Measurements from ENCODE around the gene MFF.

DNA sequence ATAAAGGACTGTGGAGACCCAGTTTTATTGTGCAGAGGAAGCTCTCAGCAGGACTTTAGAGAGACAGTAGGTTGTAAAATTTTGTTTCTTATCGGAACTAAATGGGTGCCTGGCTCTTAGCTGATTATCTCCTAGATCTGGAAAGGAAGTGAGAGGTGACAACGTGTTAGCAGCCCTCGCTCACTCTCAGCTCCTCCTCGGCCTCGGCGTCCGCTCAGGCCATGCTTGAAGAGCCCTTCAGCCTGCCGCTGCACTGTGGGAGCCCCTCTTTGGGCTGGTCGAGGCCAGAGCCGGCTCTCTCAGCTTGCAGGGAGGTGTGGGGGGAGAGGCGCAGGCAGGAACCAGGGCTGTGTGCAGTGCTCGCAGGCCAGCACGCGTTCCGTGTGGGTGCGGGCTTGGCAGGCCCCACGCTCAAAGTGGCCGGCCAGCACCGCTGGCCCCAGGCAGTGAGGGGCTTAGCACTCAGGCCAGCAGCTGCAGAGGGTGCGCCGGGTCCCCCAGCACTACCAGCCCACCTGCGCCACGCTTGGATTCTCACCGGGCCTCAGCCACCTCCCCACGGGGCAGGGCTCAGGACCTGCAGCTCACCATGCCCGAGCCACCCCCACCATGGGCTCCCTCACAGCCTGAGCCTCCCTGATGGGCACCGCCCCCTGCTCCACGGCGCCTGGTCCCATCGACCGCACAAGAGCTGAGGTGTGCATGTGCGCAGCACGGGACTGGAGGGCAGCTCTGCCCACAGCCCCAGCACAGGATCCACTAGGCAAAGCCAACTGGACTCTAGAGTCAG lies 4.6 kb upstream of the MFF start:
- TF ChIP-seq, protein P1, sequence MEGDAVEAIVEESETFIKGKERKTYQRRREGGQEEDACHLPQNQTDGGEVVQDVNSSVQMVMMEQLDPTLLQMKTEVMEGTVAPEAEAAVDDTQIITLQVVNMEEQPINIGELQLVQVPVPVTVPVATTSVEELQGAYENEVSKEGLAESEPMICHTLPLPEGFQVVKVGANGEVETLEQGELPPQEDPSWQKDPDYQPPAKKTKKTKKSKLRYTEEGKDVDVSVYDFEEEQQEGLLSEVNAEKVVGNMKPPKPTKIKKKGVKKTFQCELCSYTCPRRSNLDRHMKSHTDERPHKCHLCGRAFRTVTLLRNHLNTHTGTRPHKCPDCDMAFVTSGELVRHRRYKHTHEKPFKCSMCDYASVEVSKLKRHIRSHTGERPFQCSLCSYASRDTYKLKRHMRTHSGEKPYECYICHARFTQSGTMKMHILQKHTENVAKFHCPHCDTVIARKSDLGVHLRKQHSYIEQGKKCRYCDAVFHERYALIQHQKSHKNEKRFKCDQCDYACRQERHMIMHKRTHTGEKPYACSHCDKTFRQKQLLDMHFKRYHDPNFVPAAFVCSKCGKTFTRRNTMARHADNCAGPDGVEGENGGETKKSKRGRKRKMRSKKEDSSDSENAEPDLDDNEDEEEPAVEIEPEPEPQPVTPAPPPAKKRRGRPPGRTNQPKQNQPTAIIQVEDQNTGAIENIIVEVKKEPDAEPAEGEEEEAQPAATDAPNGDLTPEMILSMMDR (conservative IDR thresholded peaks at IDR 0.05; ENCODE audit: low read depth, low read length) = no peak
- TF ChIP-seq POLR2A (IDR thresholded peaks at IDR 0.05; ENCODE audit: low read depth, low read length) = no peak
- TF ChIP-seq FOS (IDR thresholded peaks at IDR 0.05; ENCODE audit: low read depth, low read length) = no peak
- no peak for TF ChIP-seq RAD21 (IDR thresholded peaks at IDR 0.05; ENCODE audit: low read length)
- no peak for TF ChIP-seq MAFK (IDR thresholded peaks at IDR 0.05; ENCODE audit: low read depth, low read length)
- no peak for TF ChIP-seq CHD1 (IDR thresholded peaks at IDR 0.05; ENCODE audit: low read depth, low read length)
